HG02981 (cell line): ENCODE data around the gene AIMP1.

Experiments
- ATAC-seq: cut with Tn5 transposase; IDR thresholded peaks from one replicate; pipeline ENCODE4 v1.9.1; 2021; ENCODE audit warnings: mild to moderate bottlenecking, moderate library complexity; ENCODE audit not compliant: unreplicated experiment

Gene AIMP1

GRCh38 chr4:106315968-106316772, at the start of gene AIMP1, which contains the start of gene TBCK:
Gene AIMP1 (plus strand): TSS chr4:106316550. CDS start chr4:106325010, 8,460 bp downstream.
Gene TBCK (minus strand): TSS chr4:106316209. CDS start chr4:106308960, 7,249 bp downstream.
- peak; percentile 86 for ATAC-seq

DNA sequence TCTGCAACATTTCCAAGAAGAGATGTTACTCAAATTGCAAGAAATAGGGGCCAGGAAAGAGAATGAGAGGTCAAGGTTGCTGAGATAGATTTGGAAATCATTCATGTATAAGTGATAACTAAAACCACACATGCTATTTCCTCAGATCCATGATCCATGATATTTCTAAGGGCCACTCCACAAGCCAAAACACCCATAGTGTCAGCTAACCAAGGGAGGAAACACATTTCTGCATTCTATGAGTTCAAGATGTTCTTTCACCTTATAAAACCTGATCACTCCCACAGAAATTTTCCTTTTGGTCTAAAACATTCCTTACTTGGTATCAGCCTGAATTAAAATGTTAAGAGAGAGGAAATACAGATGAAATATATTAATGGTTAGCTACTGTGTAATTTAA, 47.6 kb upstream of the AIMP1 start:
- no peak for ATAC-seq

DNA sequence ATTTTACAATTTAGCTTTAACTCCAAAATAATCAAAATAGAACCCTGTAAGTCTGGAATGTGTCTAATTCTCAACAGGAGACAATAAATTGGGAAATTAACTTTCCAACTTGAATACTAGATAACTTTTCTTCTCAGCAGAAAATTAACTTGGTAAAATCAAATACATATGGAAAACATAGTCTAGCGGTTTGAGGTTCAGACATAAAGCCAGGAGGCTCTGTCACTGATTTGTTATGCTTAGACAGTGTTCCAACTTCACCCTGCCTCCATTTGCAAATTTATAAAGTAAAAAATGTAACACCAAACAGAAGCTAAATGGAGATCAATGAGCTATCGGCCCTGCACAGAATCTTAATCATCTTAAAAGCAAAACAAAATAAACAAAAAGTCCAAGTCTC, 46.6 kb upstream of the AIMP1 start:
- no peak for ATAC-seq

DNA sequence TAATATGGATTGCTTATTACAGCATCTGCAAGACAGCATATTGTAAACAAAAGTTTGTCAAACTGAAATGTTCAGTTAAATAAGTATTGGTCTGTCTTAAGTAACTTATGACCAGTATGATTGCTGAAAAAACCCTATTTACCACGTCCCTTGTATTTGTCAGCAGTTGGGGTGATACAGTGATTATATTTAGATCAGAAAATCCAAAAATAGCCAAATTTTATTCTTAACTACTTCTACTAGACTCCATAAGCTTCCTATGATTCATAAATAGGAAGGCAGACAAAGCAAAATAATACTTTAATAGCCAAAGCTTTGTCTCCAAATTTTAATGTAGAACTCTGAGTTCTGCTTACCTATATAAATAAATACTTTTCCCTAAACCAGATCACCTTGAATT, 45.6 kb upstream of the AIMP1 start:
- no peak for ATAC-seq

- ATAC-seq: no peak
Observed at GRCh38 chr4:106273831-106274230, 42.5 kb upstream of the AIMP1 start.

DNA sequence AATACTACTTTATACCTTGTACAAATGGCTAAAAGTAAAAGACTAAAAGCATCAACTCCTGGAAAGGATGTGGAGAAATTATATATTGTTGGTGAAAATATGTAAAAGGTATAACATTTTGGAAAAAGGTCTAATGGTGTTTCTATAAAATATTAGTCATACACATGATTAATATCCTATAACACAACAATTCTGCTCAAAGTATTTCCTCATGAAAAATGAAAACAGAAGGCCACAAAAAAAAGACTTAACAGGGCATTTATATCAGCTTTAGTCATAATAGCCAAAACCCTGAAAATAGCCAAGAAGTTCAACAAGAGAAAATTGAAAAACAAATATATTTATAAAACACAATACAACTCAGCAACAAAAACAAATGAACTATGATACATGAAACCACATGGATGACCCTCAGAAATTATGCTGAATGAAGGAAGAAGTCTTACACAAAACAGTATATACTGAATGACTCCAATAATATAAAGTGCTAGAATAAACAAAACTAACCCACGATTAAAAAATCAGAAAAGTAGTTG, 39.1 kb upstream of the AIMP1 start:
- ATAC-seq: no peak

- ATAC-seq: no peak
Observed at GRCh38 chr4:106284227-106284626, 32.1 kb upstream of the AIMP1 start.

DNA sequence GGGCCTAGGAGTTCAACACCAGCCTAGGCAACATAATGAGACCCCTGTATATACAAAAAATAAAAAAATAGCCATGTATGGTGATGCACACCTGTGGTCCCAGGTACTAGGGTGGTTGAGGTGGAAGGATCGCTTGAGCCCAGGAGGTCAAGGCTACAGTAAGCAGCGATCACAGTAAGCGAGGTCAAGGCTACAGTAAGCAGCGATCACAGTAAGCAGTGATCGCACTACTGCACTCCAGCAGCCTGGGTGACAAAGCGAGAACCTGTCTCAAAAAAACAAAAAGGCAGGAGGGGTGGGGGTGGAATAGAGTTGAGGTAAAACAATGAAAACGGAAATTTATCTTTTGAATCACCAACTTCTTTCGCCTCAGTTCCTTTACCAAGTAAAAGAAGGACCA, 29.7 kb upstream of the AIMP1 start:
- ATAC-seq: no peak

- ATAC-seq: no peak
Observed at GRCh38 chr4:106287353-106287969, 28.9 kb upstream of the AIMP1 start.

DNA sequence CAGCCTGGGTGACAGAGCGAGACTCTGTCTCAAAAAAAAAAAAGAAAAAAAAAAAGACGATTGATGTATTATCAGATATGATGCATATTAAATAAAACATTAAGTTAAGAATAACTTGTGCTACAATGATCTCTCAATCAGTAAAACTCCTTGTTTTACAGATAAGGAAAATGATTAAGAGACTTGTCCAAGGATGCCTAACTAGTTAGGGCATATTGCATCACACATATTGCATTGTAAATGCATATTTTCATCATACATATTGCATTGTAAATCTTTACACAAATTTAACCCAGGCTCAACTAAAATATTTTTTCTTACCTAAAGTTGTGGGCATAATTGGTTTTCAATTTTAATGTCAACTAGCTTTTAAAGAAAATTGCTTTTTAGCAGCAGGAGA, 26.6 kb upstream of the AIMP1 start:
- ATAC-seq: no peak

- no peak for ATAC-seq
Observed at GRCh38 chr4:106291678-106292077, 24.7 kb upstream of the AIMP1 start.

- no peak for ATAC-seq
Observed at GRCh38 chr4:106294062-106294461, 22.3 kb upstream of the AIMP1 start.

DNA sequence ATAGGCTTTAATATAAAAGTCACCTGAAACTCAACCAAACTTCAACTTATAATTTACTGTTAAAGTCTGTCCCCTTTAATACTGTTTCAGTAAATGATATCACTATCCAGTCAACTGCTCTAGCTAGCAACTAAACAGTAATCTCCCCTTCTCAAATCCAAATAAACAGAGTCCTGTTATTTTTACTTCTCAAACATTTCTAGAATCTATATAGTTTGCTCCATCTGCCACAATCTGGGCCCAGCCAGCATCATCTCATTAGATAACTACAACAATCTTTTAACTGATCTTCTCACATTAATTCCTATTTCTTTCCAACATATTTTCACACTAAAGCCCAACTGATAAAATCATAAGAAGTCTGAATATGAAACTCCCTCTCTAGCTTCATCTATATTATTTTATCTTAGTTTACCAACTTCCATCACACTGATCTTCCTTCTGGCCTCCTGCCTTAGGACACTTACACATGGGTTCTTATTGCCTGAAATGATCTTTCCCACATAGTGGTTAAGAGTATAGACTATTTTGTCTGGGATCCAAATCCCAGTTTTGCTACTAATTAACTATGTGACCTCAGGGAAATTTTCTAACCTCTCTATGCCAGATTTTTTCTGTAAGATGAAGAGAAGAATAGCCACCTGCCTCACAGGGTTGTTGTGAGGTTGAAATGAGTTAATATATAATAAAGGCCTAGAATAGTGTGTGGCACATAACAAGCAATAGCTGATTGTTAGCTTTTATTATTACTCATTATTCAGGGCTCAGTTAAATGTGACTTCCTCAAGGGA, 18.9 kb upstream of the AIMP1 start:
- peak; percentile 44 for ATAC-seq

GRCh38 chr4:106299977-106300376, 16.4 kb upstream of the AIMP1 start:
- no peak for ATAC-seq

- ATAC-seq: no peak
Observed at GRCh38 chr4:106301393-106302061, 14.8 kb upstream of the AIMP1 start.

- ATAC-seq: no peak
Observed at GRCh38 chr4:106302062-106302438, 14.3 kb upstream of the AIMP1 start.

GRCh38 chr4:106303548-106304281, 12.6 kb upstream of the AIMP1 start:
- no peak for ATAC-seq

DNA sequence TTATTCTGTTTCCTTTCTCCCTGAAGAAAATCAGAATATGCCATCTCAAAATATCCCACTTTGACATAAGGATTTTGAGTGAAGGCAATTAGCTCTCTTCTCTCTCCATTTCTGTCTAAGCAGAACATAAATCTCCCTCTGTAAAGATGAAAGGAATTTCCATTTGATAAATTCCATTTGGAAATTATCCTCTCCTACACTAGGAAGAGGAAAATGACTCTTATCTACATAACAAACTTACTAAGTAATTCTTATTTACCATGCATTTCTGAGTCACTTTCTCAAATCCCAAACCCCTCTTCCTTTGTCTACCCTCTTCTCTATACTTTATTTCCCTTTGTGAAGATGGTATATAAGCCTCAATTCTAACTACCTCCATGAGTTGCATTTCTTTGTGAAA, 11.7 kb upstream of the AIMP1 start:
- no peak for ATAC-seq

DNA sequence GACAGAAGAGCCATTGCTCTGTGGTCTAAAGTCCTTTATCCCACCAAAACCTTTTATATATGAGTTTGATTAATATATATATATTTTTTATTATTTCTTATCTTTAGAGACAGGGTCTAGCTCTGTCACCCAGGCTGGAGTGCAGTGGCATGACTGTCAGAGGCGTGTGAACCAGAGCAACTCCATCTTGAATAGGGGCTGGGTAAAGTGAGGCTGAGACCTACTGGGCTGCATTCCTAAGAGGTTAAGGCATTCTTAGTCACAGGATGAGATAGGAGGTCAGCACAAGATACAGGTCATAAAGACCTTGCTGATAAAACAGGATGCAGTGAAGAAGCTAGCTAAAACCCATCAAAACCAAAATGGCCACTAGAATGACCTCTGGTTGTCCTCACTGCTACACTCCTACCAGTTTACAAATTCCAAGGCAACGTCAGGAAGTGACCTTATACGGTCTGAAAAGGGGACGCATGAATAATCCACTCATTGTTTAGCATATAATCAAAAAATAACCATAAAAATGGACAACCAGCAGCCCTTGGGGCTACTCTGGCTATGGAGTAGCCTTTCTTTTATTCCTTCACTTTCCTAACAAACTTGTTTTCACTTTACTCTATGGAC, 10.8 kb upstream of the AIMP1 start:
- no peak for ATAC-seq

DNA sequence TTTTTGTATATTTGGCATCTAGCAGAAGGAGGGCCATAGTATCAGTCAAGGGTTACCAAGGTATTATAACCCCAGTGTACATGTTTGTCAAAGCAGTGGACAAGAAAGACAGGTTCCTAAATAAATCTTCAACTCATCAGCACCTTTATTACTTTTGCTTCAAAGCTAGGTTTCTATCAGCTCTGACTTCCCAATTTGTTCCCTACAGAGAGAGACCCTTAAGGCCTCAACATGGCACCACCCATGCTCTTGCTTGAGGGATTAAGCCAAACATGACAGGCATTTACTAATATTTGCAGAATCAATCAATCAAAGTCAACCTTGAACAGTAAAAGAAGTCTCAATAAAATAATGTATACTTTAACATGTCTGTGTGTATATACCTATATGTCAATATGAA, 9.8 kb upstream of the AIMP1 start:
- no peak for ATAC-seq
